IMR-90 (cell line): ENCODE measurements around the gene MGAT3. TPM values are rescaled to one million over a fixed set of nuclear protein-coding genes. Genes with fewer than 3 reads are reported as not detected.
A peak's percentile ranks its signal among the peaks of the same experiment; 100 is the strongest.

Experiments used
- ATAC-seq: fragments of 200-7000 bp; cut with Tn5 transposase; 2 replicates; pipeline ENCODE4 v1.9.1; 2020; ENCODE audit warnings: low read depth, mild to moderate bottlenecking, moderate library complexity
- BruUV-seq: library from RNA; stranded (reverse); fragments of 400-500 nt; replicated peaks from 2 replicates; lab custom pipeline; 2021; lab: Mats Ljungman, UMichigan
- CTCF ChIA-PET: fragments of 300-600 bp; formaldehyde crosslinking; extraction: SDS; loops from one replicate; lab custom pipeline; 2021; ENCODE audit warnings: antibody characterized with exemption; lab: Yijun Ruan, JAX
- POLR2A ChIA-PET: fragments of 300-600 bp; sonication (Branson Sonifier 250); formaldehyde crosslinking; loops from one replicate; lab custom pipeline; 2022; ENCODE audit warnings: antibody characterized with exemption; ENCODE audit not compliant: unreplicated experiment; lab: Charles Lee
- DNase-seq: peaks from one replicate; pipeline ENCODE4 v3.0.0; 2013
- H2AFZ ChIP-seq: replicated peaks from 2 replicates; pipeline ENCODE3; 2013; ENCODE audit warnings: low read length, mild to moderate bottlenecking; ENCODE audit not compliant: poor library complexity
- H2AK5ac ChIP-seq: 2 replicates; pipeline ENCODE4 v1.6.1; 2013; ENCODE audit warnings: low read depth, low read length, inconsistent platforms
- H2AK9ac ChIP-seq: replicated peaks from 2 replicates; pipeline ENCODE3; 2013; ENCODE audit warnings: mild to moderate bottlenecking, low read depth, low read length, moderate library complexity; ENCODE audit not compliant: poor library complexity
- H2BK120ac ChIP-seq: 2 replicates; pipeline ENCODE4 v1.6.1; 2013; ENCODE audit warnings: low read depth, low read length, inconsistent platforms
- H2BK15ac ChIP-seq: 3 replicates; pipeline ENCODE4 v1.6.1; 2013; ENCODE audit warnings: low read depth, low read length, inconsistent platforms
- H2BK20ac ChIP-seq: 2 replicates; pipeline ENCODE4 v1.6.1; 2013; ENCODE audit warnings: low read depth, mild to moderate bottlenecking, inconsistent platforms, low read length, moderate library complexity
- H2BK5ac ChIP-seq: 2 replicates; pipeline ENCODE4 v1.6.1; 2013; ENCODE audit warnings: mild to moderate bottlenecking, low read depth, low read length, inconsistent platforms; ENCODE audit not compliant: poor library complexity, severe bottlenecking
- H3K14ac ChIP-seq: replicated peaks from 2 replicates; pipeline ENCODE4 v1.6.1; 2013; ENCODE audit warnings: low read depth, low read length, inconsistent platforms
- H3K18ac ChIP-seq: 2 replicates; pipeline ENCODE4 v1.6.1; 2013; ENCODE audit warnings: low read depth, low read length, control low read depth
- H3K23ac ChIP-seq: 2 replicates; pipeline ENCODE4 v1.6.1; 2013; ENCODE audit warnings: low read depth, low read length, inconsistent platforms
- H3K27ac ChIP-seq: 2 replicates; pipeline ENCODE4 v1.5.1; 2013; ENCODE audit warnings: mild to moderate bottlenecking, control low read depth, low read length; ENCODE audit not compliant: insufficient read depth
- H3K27me3 ChIP-seq: 2 replicates; pipeline ENCODE4 v1.6.1; 2013; ENCODE audit warnings: low read length; ENCODE audit not compliant: control insufficient read depth, insufficient read depth
- H3K36me3 ChIP-seq: 2 replicates; pipeline ENCODE4 v1.6.1; 2013; ENCODE audit warnings: low read length, mixed read lengths; ENCODE audit not compliant: control insufficient read depth, insufficient read depth
- H3K4ac ChIP-seq: 2 replicates; pipeline ENCODE4 v1.6.1; 2013; ENCODE audit warnings: low read depth, low read length, inconsistent platforms
- H3K4me1 ChIP-seq: 2 replicates; pipeline ENCODE4 v1.6.1; 2013; ENCODE audit warnings: low read length, mixed read lengths; ENCODE audit not compliant: control insufficient read depth, insufficient read depth
- H3K4me2 ChIP-seq: 2 replicates; pipeline ENCODE4 v1.6.1; 2013; ENCODE audit warnings: low read depth, mild to moderate bottlenecking, control low read depth, low read length, moderate library complexity
- H3K4me3 ChIP-seq: 2 replicates; pipeline ENCODE4 v1.5.1; 2013; ENCODE audit warnings: low read depth, mild to moderate bottlenecking, control low read depth, low read length, moderate library complexity; ENCODE audit not compliant: insufficient read depth
- H3K56ac ChIP-seq: 2 replicates; pipeline ENCODE4 v1.6.1; 2013; ENCODE audit warnings: low read length, inconsistent platforms; ENCODE audit not compliant: insufficient read depth; ENCODE audit errors: extremely low read depth
- H3K79me1 ChIP-seq, 2 experiments: 2 replicates each; pipeline ENCODE4 v1.6.1; 2013; ENCODE audit warnings: low read length in 2 of 2, inconsistent platforms in 1 of 2, low read depth in 1 of 2
- H3K9ac ChIP-seq: 2 replicates; pipeline ENCODE4 v1.6.1; 2013; ENCODE audit warnings: low read depth, low read length, control low read depth
- H3K9me1 ChIP-seq: 2 replicates; pipeline ENCODE4 v1.6.1; 2013; ENCODE audit warnings: low read length, inconsistent platforms; ENCODE audit not compliant: insufficient read depth
- H3K9me3 ChIP-seq: 2 replicates; pipeline ENCODE4 v1.6.1; 2013; ENCODE audit warnings: low read length; ENCODE audit not compliant: control insufficient read depth, insufficient read depth
- H4K20me1 ChIP-seq: 2 replicates; pipeline ENCODE4 v1.6.1; 2013; ENCODE audit warnings: low read length, inconsistent platforms; ENCODE audit not compliant: insufficient read depth
- H4K5ac ChIP-seq: 2 replicates; pipeline ENCODE4 v1.6.1; 2013; ENCODE audit warnings: mild to moderate bottlenecking, low read depth, low read length, control low read depth
- H4K8ac ChIP-seq, 2 experiments: 2 replicates each; pipeline ENCODE4 v1.6.1; 2013; ENCODE audit warnings: low read depth in 2 of 2, low read length in 2 of 2, control low read depth in 1 of 2, inconsistent platforms in 1 of 2
- H4K91ac ChIP-seq: 2 replicates; pipeline ENCODE4 v1.6.1; 2013; ENCODE audit warnings: low read depth, low read length, inconsistent platforms; ENCODE audit not compliant: insufficient read depth
- BHLHE40 ChIP-seq: fragments of 150-350 bp; IDR thresholded peaks from 2 replicates; pipeline ENCODE4 v1.6.1; 2016; ENCODE audit warnings: mild to moderate bottlenecking, low read depth, low read length
- CEBPB ChIP-seq: IDR thresholded peaks from 2 replicates; pipeline ENCODE4 v1.6.1; 2012; ENCODE audit warnings: low read depth, low read length, improper control_type of control experiment
- ELK1 ChIP-seq: fragments of 150-350 bp; IDR thresholded peaks from 2 replicates; pipeline ENCODE4 v1.6.1; 2016; ENCODE audit warnings: low read depth, mild to moderate bottlenecking, low read length, moderate library complexity, borderline replicate concordance
- FOS ChIP-seq: fragments of 150-350 bp; IDR thresholded peaks from 2 replicates; pipeline ENCODE4 v1.6.1; 2016; ENCODE audit warnings: low read depth, low read length
- MAFK ChIP-seq: IDR thresholded peaks from 2 replicates; pipeline ENCODE4 v1.6.1; 2012; ENCODE audit warnings: low read depth, low read length, improper control_type of control experiment
- MAZ ChIP-seq: IDR thresholded peaks from 2 replicates; pipeline ENCODE4 v1.6.1; 2012; ENCODE audit warnings: low read depth, mild to moderate bottlenecking, low read length, improper control_type of control experiment, moderate library complexity, borderline replicate concordance
- NFE2L2 ChIP-seq: fragments of 150-350 bp; IDR thresholded peaks from 2 replicates; pipeline ENCODE4 v1.6.1; 2016; ENCODE audit warnings: low read depth, mild to moderate bottlenecking, low read length
- POLR2A ChIP-seq: IDR thresholded peaks from 2 replicates; pipeline ENCODE4 v1.6.1; 2012; ENCODE audit warnings: mild to moderate bottlenecking, low read depth, low read length
- RAD21 ChIP-seq: IDR thresholded peaks from 2 replicates; pipeline ENCODE4 v1.6.1; 2012; ENCODE audit warnings: low read length, improper control_type of control experiment
- RCOR1 ChIP-seq: IDR thresholded peaks from 2 replicates; pipeline ENCODE4 v1.6.1; 2012; ENCODE audit warnings: mild to moderate bottlenecking, low read length, improper control_type of control experiment; ENCODE audit not compliant: insufficient replicate concordance
- RFX5 ChIP-seq: IDR thresholded peaks from 2 replicates; pipeline ENCODE4 v1.8.0; 2012; ENCODE audit warnings: low read depth, mild to moderate bottlenecking, low read length, moderate library complexity
- SMC3 ChIP-seq: fragments of 150-350 bp; IDR thresholded peaks from 2 replicates; pipeline ENCODE4 v1.6.1; 2016; ENCODE audit warnings: low read depth, mild to moderate bottlenecking, antibody characterized with exemption, low read length, moderate library complexity
- USF2 ChIP-seq: fragments of 150-350 bp; IDR thresholded peaks from 2 replicates; pipeline ENCODE4 v1.6.1; 2017; ENCODE audit warnings: mild to moderate bottlenecking, antibody characterized with exemption, low read length, low read depth
- WGBS, 2 experiments: methylation state at CpG; one replicate each; pipeline versions ENCODE4 v1.1.5 to v1.1.7; 2013; ENCODE audit warnings: missing lambda C conversion rate in 2 of 2; ENCODE audit not compliant: insufficient read length in 1 of 2; ENCODE audit errors: extremely low coverage in 2 of 2; 5-methylcytosine and 5-hydroxymethylcytosine counted together
- dilution Hi-C: fragments of 300-500 bp; cut with HindIII; formaldehyde crosslinking; loops from one replicate; pipeline ENCODE4 v1.14.3; 2018; ENCODE audit warnings: low sequenced_read_pairs; ENCODE audit not compliant: unreplicated experiment
- in situ Hi-C: fragments of 300-500 bp; cut with MboI; formaldehyde crosslinking; loops from 3 replicates; pipeline ENCODE4 v1.14.3; 2019; ENCODE audit warnings: low sequenced_read_pairs, inconsistent platforms, mixed read lengths
- intact Hi-C: fragments of 100-400 bp; cut with micrococcal nuclease; formaldehyde crosslinking; loops from 2 replicates; pipeline ENCODE4 v1.10.0; 2022
- polyA plus RNA-seq, 3 experiments: library from polyadenylated mRNA; depleted of rRNA; stranded (reverse); fragments of >200 nt; gene quantifications; 2 replicates each; pipeline ENCODE4 v1.2.3, GENCODE V29; 2012; ENCODE audit warnings: low replicate concordance in 1 of 3
- total RNA-seq: library from RNA; depleted of rRNA; stranded (reverse); fragments of >200 nt; gene quantifications from 2 replicates; pipeline ENCODE4 v1.2.3, GENCODE V29; 2012
- TF ChIP-seq, protein P1 (sequence below): conservative IDR thresholded peaks from 2 replicates; pipeline ENCODE4 v1.5.1; 2012; ENCODE audit warnings: mild to moderate bottlenecking, low read depth, low read length, improper control_type of control experiment

Gene MGAT3
- total and polyA plus RNA-seq, 2 of the 4 experiments (the other 2 are of a cell fraction) = 0.36 to 1.1 TPM

DNA sequence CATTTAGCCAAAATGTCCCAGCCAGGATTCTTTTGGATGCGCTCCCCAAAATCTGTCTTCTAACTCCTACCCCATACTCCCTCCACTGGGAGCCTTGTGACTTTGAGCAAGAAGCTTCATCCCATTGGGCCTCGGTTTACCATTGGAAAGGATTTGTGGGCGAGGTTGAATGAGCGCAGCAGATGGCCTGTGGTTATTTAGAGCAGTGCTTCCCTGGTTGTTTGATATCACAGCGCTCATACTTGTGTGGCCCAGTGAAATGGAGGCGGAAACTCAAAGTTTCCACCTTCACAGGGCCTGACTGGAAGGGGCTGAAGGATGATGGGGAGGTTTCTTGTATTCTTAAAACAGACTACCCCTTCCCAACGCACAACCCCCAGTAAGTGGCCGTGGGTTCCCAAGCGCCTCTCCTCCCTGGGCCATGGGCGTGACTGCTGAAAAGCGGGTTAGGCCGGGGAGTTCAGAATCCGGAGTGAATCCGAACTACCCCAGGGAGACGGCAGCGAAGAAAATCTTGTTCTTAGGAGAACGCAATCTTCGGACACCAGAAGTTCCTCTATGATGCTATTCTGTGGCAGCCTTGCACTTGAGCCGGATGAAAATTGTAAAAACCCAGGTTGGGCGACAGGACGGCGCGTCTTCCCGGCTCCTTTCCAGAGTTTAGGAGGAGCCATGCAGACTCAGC is 62.3 kb downstream of the MGAT3 start:
- Histone ChIP-seq H2BK20ac (no peak overlapping the region), H4K8ac (peak overlapping the region; percentile 90 to 91), H3K4me2 (peak overlapping the region; percentile 97), H3K9ac (peak overlapping the region; percentile 90), H3K18ac (no peak overlapping the region), H4K20me1 (peaks cover 48% of the 10 kb centered on the region), H3K4me1 (peaks cover 4% of the 10 kb centered on the region), H2BK120ac (peak overlapping the region; percentile 26; the same call in 1 of the 2 replicates), H3K36me3 (peaks cover 42% of the 10 kb centered on the region), H2AK5ac (peak overlapping the region; percentile 71), H3K4ac (peak overlapping the region; percentile 86), H4K5ac (peak overlapping the region; percentile 70), H3K4me3 (peak overlapping the region; percentile 89), H3K27ac (peak overlapping the region; percentile 75), H3K27me3 (no peaks in the 10 kb centered on the region), H3K9me3 (no peaks in the 10 kb centered on the region), H2BK15ac (peak overlapping the region; percentile 23; the same call in 1 of the 3 replicates), H3K14ac (peak overlapping the region; percentile 92), H3K56ac (peak overlapping the region; percentile 91), H2AK9ac (peak overlapping the region; percentile 59), H2BK5ac (peak overlapping the region; percentile 63), H3K9me1 (0 out of 2 replicates have a peak, but pooled peaks cover 4% of the 10 kb centered on the region), H3K79me1 (peaks cover 30 to 66% of the 10 kb centered on the region in 2 experiments), H2AFZ (peak overlapping the region; percentile 96), H4K91ac (peak overlapping the region; percentile 88), H3K23ac (peak overlapping the region; percentile 95)
- ATAC-seq (no peak), DNase-seq (peak; percentile 48)
- ChIA-PET CTCF (no interaction called here), POLR2A (interaction anchor here (0.5 to 1.2 kb wide), 5 partner anchors 10 to 755 kb away, joined by 3 to 8 read pairs (median 4); partner anchors contain the start of genes MIEF1 and TAB1)
- in situ Hi-C loops = loop anchor here (10.0 kb wide), 1 partner anchor 114 kb away; no protein-coding TSS in a partner anchor
- dilution Hi-C loops = no loop called here
- WGBS, 2 experiments = 0% methylated on average over 6 of the region's 24 CpGs; no CpG with 5 or more reads in 1 of the 2 experiments
- intact Hi-C loops = loop anchor here (2.0 to 5.0 kb wide), 2 partner anchors 16 to 177 kb away; partner anchors contain the start of gene MIEF1
- TF ChIP-seq RFX5 = no peak
- no peak for TF ChIP-seq RCOR1
- TF ChIP-seq SMC3 = no peak
- no peak for TF ChIP-seq USF2
- no peak for TF ChIP-seq ELK1
- TF ChIP-seq, protein P1, sequence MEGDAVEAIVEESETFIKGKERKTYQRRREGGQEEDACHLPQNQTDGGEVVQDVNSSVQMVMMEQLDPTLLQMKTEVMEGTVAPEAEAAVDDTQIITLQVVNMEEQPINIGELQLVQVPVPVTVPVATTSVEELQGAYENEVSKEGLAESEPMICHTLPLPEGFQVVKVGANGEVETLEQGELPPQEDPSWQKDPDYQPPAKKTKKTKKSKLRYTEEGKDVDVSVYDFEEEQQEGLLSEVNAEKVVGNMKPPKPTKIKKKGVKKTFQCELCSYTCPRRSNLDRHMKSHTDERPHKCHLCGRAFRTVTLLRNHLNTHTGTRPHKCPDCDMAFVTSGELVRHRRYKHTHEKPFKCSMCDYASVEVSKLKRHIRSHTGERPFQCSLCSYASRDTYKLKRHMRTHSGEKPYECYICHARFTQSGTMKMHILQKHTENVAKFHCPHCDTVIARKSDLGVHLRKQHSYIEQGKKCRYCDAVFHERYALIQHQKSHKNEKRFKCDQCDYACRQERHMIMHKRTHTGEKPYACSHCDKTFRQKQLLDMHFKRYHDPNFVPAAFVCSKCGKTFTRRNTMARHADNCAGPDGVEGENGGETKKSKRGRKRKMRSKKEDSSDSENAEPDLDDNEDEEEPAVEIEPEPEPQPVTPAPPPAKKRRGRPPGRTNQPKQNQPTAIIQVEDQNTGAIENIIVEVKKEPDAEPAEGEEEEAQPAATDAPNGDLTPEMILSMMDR = no peak
- no peak for TF ChIP-seq RAD21
- no peak for TF ChIP-seq POLR2A
- TF ChIP-seq FOS = no peak
- TF ChIP-seq MAZ = no peak
- TF ChIP-seq MAFK = no peak
- no peak for TF ChIP-seq CEBPB
- no peak for TF ChIP-seq NFE2L2
- no peak for TF ChIP-seq BHLHE40
- BruUV-seq = TSS peak; percentile 74
